GM12865 (cell line): ENCODE measurements around the gene IL11RA.

Experiments used
- DNase-seq: peaks from one replicate; pipeline ENCODE4 v3.0.0; 2010; ENCODE audit warnings: low read depth
- H3K4me3 ChIP-seq: 2 replicates; pipeline ENCODE4 v1.5.1; 2011; ENCODE audit warnings: mild to moderate bottlenecking, low read depth, low read length, control low read depth
- TF ChIP-seq, protein P1 (sequence below): IDR thresholded peaks from 2 replicates; pipeline ENCODE4 v1.5.1; 2011; ENCODE audit warnings: low read length, control low read depth, low read depth, inconsistent platforms; ENCODE audit not compliant: insufficient read depth; ENCODE audit errors: missing control alignments

IL11RA gene

DNA sequence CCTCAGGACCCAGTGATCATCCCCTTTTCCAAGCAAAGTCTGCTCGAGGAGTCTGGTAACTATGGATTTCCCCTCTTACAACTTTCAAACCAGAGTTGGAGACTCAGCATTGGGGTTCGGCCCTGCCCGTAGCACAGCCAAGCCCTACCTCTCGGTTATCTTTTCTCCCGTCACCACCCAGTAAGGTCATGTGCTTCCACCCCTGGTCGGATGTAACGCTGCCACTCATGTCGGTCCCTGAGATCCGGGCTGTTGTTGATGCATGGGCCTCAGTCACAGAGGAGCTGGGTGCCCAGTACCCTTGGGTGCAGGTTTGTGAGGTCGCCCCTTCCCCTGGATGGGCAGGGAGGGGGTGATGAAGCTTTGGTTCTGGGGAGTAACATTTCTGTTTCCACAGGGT lies 4.3 kb upstream of the IL11RA start:
- peak overlapping the region; percentile 74 for H3K4me3 ChIP-seq
- TF ChIP-seq, protein P1, sequence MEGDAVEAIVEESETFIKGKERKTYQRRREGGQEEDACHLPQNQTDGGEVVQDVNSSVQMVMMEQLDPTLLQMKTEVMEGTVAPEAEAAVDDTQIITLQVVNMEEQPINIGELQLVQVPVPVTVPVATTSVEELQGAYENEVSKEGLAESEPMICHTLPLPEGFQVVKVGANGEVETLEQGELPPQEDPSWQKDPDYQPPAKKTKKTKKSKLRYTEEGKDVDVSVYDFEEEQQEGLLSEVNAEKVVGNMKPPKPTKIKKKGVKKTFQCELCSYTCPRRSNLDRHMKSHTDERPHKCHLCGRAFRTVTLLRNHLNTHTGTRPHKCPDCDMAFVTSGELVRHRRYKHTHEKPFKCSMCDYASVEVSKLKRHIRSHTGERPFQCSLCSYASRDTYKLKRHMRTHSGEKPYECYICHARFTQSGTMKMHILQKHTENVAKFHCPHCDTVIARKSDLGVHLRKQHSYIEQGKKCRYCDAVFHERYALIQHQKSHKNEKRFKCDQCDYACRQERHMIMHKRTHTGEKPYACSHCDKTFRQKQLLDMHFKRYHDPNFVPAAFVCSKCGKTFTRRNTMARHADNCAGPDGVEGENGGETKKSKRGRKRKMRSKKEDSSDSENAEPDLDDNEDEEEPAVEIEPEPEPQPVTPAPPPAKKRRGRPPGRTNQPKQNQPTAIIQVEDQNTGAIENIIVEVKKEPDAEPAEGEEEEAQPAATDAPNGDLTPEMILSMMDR = no peak
- DNase-seq = no peak

DNA sequence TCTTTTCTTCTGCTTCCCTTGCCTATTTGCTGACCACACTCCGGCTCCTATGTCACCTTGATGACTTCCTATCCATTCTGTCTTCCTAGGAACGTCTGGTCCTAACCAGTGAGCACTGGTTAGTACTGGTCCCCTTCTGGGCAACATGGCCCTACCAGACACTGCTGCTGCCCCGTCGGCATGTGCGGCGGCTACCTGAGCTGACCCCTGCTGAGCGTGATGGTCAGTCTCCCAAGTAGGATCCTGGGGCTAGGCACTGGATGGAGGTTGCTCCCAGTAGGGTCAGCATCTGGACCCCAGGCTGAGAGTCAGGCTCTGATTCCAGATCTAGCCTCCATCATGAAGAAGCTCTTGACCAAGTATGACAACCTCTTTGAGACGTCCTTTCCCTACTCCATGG lies 3.3 kb upstream of the IL11RA start:
- no peak overlapping the region for H3K4me3 ChIP-seq
- TF ChIP-seq, protein P1 = no peak
- no peak for DNase-seq

DNA sequence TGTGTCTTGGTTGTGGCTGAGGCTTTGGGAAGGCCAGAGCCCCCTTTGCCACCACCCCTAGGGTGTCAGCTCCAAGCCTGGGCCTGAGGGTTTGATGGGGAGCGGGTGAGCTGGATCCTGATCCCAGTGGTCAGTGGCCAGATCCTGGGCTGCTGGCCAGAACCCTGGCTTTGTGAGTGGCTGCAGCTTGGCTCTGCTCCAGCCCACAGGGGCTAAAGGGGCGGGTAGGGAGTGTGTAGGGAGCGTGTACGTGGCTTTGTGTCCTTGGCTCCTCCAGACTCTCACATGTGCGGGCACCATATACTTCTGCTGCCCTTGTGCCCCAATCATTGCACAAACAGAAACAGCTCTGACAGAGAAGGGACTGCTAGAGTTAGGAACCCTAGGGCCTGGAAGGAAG lies 1.2 kb upstream of the IL11RA start:
- TF ChIP-seq, protein P1 = no peak
- DNase-seq = no peak
- H3K4me3 ChIP-seq = no peak overlapping the region

DNA sequence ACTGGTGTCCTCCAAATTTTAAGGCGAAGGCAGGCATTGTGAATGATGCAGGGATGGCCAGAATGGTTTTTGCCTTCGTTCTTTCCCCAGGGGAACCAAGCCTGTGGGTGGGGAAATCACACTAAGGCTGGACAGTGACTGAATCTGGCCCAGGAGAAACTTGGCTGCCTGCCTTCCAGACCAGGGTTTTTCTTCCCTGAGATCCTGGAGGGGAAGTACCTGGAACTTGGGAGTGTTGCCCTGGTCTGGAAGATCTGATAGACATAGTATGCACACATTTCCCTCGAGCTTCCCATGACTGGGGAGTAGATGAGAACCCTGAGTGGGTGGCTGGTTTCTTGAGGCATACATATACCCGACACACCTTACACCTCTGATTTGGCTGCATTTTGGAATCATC lies 664 bp upstream of the IL11RA start:
- DNase-seq = no peak
- H3K4me3 ChIP-seq = no peak overlapping the region
- TF ChIP-seq, protein P1 = no peak

DNA sequence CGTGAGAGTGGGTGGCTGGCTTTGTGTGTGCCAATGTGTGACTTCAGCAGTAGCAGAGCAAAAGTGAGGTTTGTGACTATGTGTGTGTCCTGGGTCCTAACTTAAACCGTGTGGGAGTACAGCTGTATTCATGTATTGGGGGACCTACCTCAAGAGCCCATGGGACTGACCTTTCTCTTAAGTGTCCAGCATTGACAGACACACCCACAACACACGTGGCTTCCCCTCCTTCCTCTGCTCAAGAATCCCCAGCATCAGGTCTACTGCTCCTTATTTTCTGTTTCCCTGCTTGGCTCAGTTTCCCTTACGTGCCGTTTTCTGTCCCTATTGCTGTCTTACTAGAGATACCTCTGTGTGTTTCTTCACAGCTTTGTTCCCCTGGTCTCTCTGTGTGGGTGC lies 616 bp downstream of the IL11RA start:
- TF ChIP-seq, protein P1 = no peak
- H3K4me3 ChIP-seq = peak overlapping the region; percentile 25
- DNase-seq = no peak

DNA sequence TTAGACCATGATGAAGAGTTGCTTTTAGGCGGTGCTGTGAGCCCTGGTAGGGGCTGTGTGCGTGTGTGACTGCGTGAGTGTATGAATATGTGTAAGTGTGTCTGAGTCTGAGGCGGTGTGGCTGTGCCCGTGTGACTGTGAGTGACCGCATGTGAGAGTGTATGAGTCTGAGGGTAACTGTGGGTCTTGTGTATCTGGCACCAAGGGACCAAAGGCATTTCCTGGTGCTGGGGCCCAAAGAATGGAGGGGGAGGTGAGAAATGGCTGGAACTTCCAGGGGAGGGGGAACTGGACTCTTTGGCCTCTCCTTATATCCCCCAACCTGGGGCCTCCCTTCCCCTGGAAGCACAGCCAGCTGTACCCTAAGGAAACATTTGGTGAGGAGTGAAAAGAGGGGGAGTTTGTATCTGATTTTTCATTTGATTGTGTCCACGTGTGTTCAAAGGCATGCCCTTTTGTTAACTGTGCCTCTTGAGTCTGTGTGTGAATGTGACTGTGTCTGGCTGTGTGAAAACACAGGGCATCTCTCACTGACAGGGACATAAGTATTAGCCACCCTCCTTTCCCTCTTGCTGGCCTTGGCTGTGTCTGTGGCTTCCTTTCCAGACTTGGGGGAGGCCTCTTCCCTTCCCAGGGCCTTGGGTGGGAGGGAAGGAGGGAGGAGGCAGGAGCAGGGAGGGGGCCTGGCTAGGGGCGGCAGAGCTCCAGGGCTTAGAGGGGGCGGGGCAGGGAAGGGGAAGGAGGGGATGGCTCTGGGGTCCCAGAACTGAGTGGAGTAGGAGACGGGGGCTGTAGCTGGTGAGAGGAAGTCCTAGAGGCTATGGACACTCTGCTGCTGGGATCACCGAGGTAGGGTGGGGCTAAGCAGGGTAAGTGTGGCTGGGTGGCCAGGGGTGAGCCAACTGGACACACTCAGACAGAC lies 1.4 kb downstream of the IL11RA start:
- no peak overlapping the region for H3K4me3 ChIP-seq
- DNase-seq = no peak
- TF ChIP-seq, protein P1 = no peak

DNA sequence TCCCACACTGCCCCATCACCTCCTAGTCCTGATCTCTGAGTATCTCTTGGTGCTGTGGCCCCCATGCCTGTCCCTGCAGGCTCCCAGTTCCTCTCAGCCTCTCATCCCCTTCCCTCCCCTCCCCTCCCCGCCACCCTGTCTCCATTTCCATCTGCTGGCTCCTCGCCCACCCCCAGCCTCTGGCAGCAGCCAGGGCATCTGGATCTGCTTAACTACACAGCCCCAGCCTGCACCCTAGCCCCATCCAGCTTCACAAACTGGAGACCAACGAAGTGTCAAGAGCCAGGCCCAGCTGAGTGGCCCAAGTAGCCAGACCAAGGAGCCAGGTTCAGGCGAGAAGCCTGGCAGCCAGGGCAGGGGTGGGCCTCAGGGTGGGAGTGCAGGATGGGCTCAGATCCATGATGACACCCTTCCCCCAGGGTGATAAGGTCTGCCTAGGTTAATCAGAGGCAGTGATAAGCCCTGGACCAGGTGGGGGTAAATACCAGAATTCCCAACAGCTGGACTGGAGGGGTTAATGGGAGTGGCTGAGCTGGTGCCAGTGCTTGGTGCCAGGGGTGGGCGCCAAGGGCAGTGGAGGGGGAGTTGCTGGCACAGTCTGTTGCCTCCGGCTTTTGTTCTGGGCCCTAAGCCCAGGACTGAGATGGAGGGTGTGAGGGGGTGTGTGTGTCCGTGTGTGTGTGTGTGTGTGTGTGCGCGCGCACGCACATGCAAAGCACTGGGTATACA lies 2.5 kb downstream of the IL11RA start:
- no peak for DNase-seq
- no peak overlapping the region for H3K4me3 ChIP-seq
- TF ChIP-seq, protein P1 = no peak
